ENCODE measurements around the gene SLAMF1. TPM values are rescaled to one million over a fixed set of nuclear protein-coding genes. Genes with fewer than 3 reads are reported as not detected.

The SLAMF1 gene
- total and polyA plus RNA-seq, 4 donors: 0.39 to 27.0 (median 1.5) TPM

GRCh38 chr1:160608941-160609340, 37.9 kb downstream of the SLAMF1 start:
- no peaks in the 10 kb centered on the region for H3K36me3 ChIP-seq (ENCODE audit: control insufficient read depth in 4 of 4, insufficient read depth in 4 of 4, low read length in 4 of 4)
- H3K4me3 ChIP-seq: no peak overlapping the region
- no peaks in the 10 kb centered on the region for H3K9me3 ChIP-seq (ENCODE audit: control insufficient read depth in 4 of 4, insufficient read depth in 3 of 4, low read length in 3 of 4)
- TF ChIP-seq, protein P1, sequence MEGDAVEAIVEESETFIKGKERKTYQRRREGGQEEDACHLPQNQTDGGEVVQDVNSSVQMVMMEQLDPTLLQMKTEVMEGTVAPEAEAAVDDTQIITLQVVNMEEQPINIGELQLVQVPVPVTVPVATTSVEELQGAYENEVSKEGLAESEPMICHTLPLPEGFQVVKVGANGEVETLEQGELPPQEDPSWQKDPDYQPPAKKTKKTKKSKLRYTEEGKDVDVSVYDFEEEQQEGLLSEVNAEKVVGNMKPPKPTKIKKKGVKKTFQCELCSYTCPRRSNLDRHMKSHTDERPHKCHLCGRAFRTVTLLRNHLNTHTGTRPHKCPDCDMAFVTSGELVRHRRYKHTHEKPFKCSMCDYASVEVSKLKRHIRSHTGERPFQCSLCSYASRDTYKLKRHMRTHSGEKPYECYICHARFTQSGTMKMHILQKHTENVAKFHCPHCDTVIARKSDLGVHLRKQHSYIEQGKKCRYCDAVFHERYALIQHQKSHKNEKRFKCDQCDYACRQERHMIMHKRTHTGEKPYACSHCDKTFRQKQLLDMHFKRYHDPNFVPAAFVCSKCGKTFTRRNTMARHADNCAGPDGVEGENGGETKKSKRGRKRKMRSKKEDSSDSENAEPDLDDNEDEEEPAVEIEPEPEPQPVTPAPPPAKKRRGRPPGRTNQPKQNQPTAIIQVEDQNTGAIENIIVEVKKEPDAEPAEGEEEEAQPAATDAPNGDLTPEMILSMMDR (IDR thresholded peaks at IDR 0.05; ENCODE audit: control extremely low read depth, extremely low read depth): no peak
- ATAC-seq (ENCODE audit: insufficient read depth, low FRiP score): no peak
- H3K27me3 ChIP-seq (ENCODE audit: control insufficient read depth in 3 of 3, insufficient read depth in 3 of 3, low read length in 2 of 3): peaks cover 0 to 3% (median 0%) of the 10 kb centered on the region in 3 donors
- DNase-seq: no peak
- H3K27ac ChIP-seq (ENCODE audit: low read depth in 1 of 2, low read length in 1 of 2): no peak overlapping the region
- no peak overlapping the region for H3K9ac ChIP-seq (ENCODE audit: insufficient read depth in 1 of 2, low read length in 2 of 2)
- no peaks in the 10 kb centered on the region for H3K4me1 ChIP-seq (ENCODE audit: control insufficient read depth in 5 of 5, insufficient read depth in 5 of 5, low read length in 5 of 5)

GRCh38 chr1:160608514-160608913, 38.3 kb downstream of the SLAMF1 start:
- WGBS, 2 donors: 47 to 50% methylated on average over 2 of the region's 2 CpGs
- no peaks in the 10 kb centered on the region for H3K9me3 ChIP-seq (ENCODE audit: control insufficient read depth in 4 of 4, insufficient read depth in 3 of 4, low read length in 3 of 4)
- TF ChIP-seq, protein P1 (IDR thresholded peaks at IDR 0.05; ENCODE audit: control extremely low read depth, extremely low read depth): no peak
- DNase-seq (no peak), ATAC-seq (ENCODE audit: insufficient read depth, low FRiP score) (no peak)
- H3K27me3 ChIP-seq (ENCODE audit: control insufficient read depth in 3 of 3, insufficient read depth in 3 of 3, low read length in 2 of 3): peaks cover 0 to 3% (median 0%) of the 10 kb centered on the region in 3 donors
- H3K4me3 ChIP-seq: no peak overlapping the region
- H3K27ac ChIP-seq (ENCODE audit: low read depth in 1 of 2, low read length in 1 of 2): no peak overlapping the region
- H3K4me1 ChIP-seq (ENCODE audit: control insufficient read depth in 5 of 5, insufficient read depth in 5 of 5, low read length in 5 of 5): no peaks in the 10 kb centered on the region
- H3K9ac ChIP-seq (ENCODE audit: insufficient read depth in 1 of 2, low read length in 2 of 2): no peak overlapping the region
- H3K36me3 ChIP-seq (ENCODE audit: control insufficient read depth in 4 of 4, insufficient read depth in 4 of 4, low read length in 4 of 4): no peaks in the 10 kb centered on the region

DNA sequence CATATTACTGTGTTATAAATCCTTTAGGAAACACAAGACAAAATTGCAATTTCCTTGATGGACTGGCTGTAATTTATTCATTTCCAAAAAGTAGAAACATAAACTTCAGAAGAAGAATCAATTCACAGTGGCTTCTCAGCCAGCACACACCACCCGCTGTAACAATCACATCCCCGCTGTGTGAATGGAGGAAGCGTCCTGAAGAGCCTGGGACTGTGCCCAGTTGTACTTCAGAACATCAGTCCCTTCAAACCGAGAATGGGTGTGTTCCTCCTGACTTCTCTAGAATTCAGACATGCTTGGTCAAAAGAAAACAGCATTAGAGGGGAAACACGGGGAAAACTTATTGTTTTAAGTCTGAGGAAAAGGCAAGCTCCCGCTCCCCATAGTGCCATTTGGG, 38.8 kb downstream of the SLAMF1 start:
- H3K27ac ChIP-seq (ENCODE audit: low read depth in 1 of 2, low read length in 1 of 2): no peak overlapping the region
- H3K9ac ChIP-seq (ENCODE audit: insufficient read depth in 1 of 2, low read length in 2 of 2): no peak overlapping the region
- no peaks in the 10 kb centered on the region for H3K27me3 ChIP-seq (ENCODE audit: control insufficient read depth in 3 of 3, insufficient read depth in 3 of 3, low read length in 2 of 3)
- no peak for ATAC-seq (ENCODE audit: insufficient read depth, low FRiP score)
- no peak for DNase-seq
- no peak overlapping the region for H3K4me3 ChIP-seq
- H3K4me1 ChIP-seq (ENCODE audit: control insufficient read depth in 5 of 5, insufficient read depth in 5 of 5, low read length in 5 of 5): no peaks in the 10 kb centered on the region
- 58 to 71% methylated on average over 6 of the region's 6 CpGs for WGBS, 2 donors
- no peaks in the 10 kb centered on the region for H3K9me3 ChIP-seq (ENCODE audit: control insufficient read depth in 4 of 4, insufficient read depth in 3 of 4, low read length in 3 of 4)
- H3K36me3 ChIP-seq (ENCODE audit: control insufficient read depth in 4 of 4, insufficient read depth in 4 of 4, low read length in 4 of 4): no peaks in the 10 kb centered on the region
- TF ChIP-seq, protein P1 (IDR thresholded peaks at IDR 0.05; ENCODE audit: control extremely low read depth, extremely low read depth): no peak

DNA sequence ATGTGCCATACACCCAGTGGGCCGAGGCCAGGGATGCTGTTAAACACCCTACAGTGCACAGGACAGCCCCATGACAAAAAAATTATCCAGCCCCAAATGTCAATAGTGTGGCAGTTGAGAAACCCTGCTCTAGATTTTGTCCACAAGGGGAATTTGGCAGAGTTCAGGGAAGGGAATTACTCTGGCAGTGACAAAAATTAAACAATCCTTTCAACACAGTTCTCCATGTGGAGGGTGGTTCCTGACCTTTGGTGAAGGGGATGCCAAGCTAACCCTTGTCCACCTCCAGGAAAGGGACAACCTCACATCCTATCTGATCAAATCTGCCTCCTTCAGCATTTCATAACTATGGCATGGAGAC, 39.2 kb downstream of the SLAMF1 start:
- H3K9me3 ChIP-seq (ENCODE audit: control insufficient read depth in 4 of 4, insufficient read depth in 3 of 4, low read length in 3 of 4): no peaks in the 10 kb centered on the region
- no peak overlapping the region for H3K27ac ChIP-seq (ENCODE audit: low read depth in 1 of 2, low read length in 1 of 2)
- H3K4me3 ChIP-seq: no peak overlapping the region
- H3K27me3 ChIP-seq (ENCODE audit: control insufficient read depth in 3 of 3, insufficient read depth in 3 of 3, low read length in 2 of 3): no peaks in the 10 kb centered on the region
- DNase-seq (no peak), ATAC-seq (ENCODE audit: insufficient read depth, low FRiP score) (no peak)
- H3K4me1 ChIP-seq (ENCODE audit: control insufficient read depth in 5 of 5, insufficient read depth in 5 of 5, low read length in 5 of 5): no peaks in the 10 kb centered on the region
- 88 to 93% methylated on average over 1 of the region's 1 CpG for WGBS, 2 donors
- no peaks in the 10 kb centered on the region for H3K36me3 ChIP-seq (ENCODE audit: control insufficient read depth in 4 of 4, insufficient read depth in 4 of 4, low read length in 4 of 4)
- no peak overlapping the region for H3K9ac ChIP-seq (ENCODE audit: insufficient read depth in 1 of 2, low read length in 2 of 2)
- TF ChIP-seq, protein P1 (IDR thresholded peaks at IDR 0.05; ENCODE audit: control extremely low read depth, extremely low read depth): no peak
